HG03442 (cell line): ENCODE measurements around the gene NR2E3.
"Not testable (repeated sequence)": the region's sequence is repeated elsewhere in the genome, so short reads cannot be mapped to it uniquely, and the experiment has no call there.

Source experiments
- ATAC-seq: cut with Tn5 transposase; IDR thresholded peaks from one replicate; pipeline ENCODE4 v1.9.1; 2021; ENCODE audit warnings: mild to moderate bottlenecking, moderate library complexity; ENCODE audit not compliant: unreplicated experiment

Gene NR2E3

DNA sequence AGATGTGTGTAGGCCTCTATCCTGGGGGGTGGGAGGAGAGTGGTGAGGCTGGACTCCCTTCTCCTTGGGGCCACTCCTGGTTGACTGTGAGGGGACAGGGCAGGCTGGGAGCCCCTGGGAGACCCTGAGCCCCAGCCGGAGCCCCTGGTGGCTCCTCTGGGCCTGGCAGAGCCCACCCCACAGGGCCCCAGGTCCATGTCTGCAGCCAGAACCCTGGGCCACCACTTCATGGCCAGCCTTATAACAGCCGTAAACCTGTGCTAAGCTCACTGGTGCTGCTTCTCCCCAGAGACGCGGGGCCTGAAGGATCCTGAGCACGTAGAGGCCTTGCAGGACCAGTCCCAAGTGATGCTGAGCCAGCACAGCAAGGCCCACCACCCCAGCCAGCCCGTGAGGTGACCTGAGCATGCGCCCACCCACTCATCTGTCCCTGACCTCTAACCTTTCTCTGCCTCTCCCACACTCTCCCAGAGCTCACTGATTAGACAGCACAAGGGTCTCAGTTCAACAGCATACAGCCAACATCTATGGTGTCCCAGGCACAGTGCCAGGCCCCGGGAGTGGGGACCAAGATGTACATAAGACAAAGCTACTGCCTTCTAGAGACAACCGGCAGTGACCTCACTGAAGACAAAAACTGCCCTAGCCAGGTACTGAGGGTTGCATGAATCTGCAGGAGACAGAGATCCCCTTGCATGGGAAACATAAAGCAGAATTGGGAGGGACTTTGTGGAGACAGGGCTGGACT lies 3.5 kb downstream of the NR2E3 start:
- ATAC-seq, result no peak

DNA sequence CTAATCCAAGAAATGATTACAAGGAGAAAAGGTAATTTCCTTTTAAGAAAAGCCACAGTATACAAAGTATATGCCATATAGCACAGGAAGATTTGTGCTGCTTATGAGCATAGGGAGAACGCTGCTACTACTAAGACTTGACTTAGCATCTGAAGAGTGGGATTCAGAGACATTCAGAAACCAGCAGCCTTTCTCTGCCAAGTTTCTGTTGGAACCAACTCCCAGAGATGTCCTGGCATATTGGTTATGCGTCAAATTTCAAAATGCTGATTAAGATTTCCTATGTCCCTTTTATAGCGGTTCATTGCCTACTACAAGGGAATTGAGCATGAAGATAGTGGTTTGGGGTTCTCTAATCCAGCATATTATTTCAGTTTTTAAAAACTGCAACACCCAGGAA lies 4.9 kb downstream of the NR2E3 start:
- no peak for ATAC-seq

DNA sequence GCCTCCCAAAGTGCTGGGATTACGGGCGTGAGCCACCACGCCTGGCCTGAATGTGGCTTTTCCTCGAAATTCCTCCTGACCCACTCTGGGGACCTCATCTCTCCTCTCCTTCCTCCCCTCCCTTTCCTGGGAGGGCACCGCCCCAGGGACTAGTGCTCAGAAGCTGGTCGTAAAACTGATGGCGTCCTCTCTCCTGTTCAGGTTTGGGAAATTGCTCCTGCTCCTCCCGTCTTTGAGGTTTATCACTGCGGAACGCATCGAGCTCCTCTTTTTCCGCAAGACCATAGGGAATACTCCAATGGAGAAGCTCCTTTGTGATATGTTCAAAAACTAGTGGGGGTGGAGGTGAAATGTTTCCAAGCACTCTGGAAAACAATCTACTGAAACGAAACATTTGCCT lies 7.0 kb downstream of the NR2E3 start:
- no peak for ATAC-seq

DNA sequence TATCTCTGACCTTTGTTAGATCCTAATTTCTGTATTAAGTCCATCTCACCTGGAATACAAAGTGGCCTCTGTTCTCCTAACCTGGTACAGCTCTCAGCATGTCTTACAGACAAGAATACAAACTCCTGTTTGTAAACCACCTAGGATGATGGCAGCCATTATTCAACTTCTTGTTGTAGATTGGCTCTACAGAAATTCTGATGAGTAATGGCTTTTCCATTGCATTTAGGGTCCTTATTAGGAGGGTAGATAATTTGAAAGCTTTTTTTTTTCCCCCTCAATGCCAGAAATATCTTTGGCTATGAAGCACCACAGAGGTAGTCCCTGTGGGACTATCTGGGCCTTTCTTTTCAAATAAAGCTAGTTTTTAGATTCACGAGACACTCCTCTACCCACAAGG lies 9.8 kb downstream of the NR2E3 start:
- ATAC-seq, result no peak

DNA sequence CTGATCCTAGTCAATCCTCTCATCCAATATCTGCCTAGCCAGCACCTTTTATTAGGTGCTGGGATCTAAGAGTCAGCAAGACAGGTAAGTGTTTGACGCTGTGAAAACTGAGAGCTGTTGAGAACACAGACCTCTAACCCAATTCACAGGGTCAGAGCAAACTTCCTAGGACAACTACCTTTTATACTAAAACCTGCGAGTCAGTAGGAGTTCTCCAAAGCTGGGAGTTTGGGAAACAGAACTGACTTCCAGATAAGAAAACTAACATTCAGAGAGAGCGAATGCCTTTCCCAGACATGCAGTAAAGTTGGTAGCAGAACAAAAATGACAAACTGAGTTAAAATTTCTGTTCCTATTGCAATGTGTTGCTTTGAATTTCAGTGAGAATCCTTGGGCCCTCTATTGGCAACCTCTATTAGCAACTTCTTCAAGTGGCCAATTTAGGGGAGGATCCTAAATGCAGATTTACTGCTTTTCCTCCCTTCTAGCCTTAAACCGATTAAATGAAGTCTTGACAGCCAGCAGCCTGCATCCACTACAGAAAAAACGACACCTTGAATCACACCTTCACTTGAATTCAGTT lies 11.3 kb downstream of the NR2E3 start:
- ATAC-seq, result no peak

DNA sequence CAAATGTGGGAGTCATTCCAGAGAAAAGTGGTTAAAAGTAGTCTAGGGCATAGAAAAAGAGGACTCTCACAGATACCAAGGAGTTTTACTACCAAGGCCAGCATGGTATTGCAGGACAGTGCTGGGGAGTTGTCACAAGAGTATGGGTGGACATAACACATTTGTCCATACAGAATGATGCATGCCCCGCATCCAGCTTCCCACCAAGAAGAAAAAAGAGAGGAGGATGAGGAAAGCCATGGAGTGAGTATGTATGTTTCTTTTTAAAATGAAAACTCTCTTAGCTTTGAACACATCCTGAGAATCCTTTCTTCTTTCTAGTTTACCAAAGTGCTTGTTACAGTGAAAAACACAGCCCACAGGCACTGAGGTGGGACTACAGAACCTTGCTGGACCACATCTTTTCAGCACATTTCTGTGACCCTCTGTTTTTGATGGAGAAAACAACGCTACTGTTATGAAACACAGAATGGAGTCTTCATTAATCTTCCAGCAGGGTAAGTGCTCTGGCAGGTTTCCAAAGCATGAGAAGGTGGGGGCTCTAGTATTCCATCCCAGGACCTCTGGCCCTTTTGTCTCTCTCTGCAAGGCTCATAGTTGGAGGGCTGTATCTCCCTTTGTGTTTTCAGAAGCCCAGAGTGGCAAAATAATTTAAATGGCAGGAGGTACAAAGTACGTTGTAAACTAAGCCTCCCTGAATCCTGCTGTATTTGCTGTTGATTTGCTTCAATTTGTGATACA lies 12.7 kb downstream of the NR2E3 start:
- ATAC-seq, result no peak

DNA sequence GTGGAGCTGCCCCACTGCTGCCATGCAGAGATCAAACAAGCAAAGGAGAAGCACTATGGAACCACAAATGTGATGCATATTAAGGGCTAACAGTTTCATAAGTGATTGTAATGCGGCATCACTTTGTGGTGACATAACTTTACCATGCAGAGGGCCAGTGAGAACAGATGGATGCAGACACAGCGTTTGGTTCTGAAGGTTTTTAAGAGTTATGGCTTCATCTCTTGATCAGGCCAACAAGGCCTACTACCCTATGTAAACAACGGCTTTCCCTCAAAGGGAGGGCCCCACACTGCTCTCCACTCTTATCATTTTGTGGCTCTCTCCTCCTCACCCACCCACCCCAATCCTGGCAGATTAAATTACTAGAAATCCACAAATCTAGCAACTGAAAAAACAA lies 13.4 kb downstream of the NR2E3 start:
- no peak for ATAC-seq

DNA sequence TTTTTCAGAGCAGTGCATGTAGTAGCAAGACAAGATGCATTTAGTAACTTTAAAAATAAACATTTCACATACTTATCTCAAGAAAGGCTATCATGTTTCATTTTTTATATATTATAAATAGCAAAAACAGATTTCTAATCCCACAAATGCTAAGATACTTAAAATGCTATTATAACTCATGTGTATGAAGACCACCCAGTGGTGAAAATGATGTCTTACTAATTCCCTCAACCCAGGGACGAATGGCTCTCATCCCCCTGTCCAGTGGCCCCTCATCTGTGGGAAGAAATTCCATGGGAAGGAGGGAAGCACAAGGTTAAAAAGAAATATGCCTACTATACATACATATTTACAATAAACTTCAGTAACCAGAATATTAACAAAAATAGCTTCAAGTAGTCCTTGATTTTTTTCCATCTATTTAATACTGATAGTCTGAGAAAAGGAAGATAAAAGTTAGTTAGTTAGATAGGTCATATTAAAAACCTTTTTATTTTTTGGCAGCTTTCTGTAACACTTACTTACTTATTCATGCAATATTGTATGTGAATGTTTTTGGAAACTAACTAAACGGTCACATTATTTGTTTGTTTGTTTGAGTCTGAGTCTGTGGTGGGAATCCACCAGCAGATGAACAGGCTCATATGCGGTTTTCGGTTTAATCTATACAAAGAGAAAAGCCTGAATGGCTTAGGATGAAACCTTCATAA lies 14.8 kb downstream of the NR2E3 start:
- no peak for ATAC-seq

DNA sequence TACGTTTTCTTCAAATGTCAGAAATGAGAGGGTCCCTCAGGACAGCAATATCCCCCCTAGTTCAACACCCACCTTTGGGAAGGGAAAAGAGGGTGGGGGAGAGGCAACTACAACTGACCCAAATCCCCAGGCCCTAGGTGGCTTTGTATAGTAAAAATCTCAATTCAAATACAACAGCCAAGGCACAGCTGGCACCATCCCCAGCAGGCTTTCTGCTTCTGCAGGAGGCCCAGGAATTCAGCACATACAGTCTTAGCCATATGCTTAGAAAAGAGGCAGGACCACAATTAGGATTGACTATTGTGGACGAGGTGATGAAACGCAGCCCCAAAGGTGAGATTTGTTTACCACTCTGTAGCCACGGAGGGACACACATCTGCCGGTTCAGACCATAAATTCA lies 15.8 kb downstream of the NR2E3 start:
- no peak for ATAC-seq

DNA sequence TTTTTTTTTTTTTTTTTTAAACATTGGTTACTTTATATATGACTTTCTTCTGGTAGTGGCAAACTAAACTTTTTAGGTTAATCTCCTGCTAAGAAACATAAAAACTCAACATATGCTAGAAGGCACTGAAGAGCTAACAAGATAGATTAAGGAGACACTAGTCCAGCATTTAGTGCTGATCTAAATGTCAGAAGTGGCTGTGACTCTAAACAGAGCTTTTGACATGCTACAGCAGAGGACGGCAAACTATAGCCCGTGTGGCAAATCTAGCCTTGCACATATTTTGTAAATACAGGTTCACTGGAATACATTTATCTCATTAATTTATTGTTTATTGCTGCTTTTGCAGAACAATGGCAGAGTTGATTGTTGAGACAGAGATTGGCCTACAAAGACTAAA lies 20.6 kb downstream of the NR2E3 start:
- ATAC-seq, result no peak

DNA sequence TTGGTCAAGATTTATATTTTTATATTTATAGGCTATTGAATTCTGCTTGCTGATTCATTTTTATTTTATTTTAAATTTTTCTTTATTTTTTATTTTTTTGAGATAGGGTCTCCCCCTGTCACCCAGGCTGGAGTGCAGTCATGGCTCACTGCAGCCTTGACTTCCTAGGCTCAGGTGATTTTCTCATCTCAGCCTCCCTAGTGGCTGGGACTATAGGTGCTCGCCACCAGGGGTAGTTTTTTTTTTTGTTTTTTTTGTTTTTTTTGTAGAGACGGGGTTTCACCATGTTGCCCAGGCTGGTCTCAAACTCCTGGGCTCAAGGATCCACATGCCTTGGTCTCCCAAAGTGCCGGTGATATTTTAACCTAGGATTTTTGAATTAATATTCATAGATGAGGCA lies 31.2 kb downstream of the NR2E3 start:
- no peak for ATAC-seq

DNA sequence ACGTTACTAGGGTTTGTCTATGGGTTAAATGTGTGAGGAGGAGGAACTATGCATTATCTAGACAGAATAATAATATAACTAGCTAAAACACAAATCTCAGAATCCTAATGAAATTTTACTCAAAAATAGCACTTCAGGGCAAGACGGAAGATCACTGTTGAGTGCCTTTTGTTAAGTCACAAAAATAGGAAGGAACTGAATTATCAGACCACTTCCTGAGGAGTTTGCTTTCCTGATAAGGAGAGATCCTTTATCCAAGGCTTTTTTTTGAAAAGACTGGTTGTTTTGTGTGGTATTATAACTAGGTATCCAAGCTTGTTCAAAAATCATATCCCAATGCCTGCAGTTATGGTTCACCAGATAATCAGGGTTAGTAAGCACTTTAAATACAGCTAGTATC lies 34.6 kb downstream of the NR2E3 start:
- no peak for ATAC-seq

DNA sequence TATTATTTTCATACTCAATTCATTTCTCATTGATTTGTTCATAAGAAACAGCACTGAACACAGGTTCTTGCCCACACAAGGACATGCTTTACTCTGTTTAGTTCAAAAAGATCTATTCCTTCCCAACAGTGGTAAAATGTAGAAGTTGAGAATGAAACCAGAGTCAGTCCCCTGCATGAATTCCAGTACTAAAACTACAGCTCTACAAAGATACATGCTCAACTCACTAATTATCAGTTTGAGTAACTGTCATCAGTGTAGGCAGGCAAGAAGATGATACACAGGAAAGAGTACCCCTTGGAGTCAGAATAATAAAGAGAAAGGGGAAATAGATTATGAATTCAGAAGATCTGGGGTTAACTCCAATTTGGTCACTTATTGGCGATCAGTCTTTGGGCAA lies 43.2 kb downstream of the NR2E3 start:
- ATAC-seq, result no peak

DNA sequence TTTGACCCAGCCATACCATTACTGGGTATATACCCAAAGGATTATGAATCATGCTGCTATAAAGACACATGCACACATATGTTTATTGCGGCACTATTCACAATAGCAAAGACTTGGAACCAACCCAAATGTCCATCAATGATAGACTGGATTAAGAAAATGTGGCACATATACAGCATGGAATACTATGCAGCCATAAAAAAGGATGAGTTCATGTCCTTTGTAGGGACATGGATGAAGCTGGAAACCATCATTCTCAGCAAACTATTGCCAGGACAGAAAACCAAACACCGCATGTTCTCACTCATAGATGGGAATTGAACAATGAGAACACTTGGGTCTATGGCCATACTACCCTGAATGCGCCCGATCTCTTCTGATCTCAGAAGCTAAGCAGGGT lies 47.9 kb downstream of the NR2E3 start:
- not testable (repeated sequence) for ATAC-seq
